HCT116 (cell line): Measurements from ENCODE around the gene ZBTB8A. TPM values are rescaled to one million over a fixed set of nuclear protein-coding genes. Genes with fewer than 3 reads are reported as not detected.

Experiments used
- ATAC-seq: fragments of 200-7000 bp; cut with Tn5 transposase; 2 replicates; pipeline ENCODE4 v1.9.1; 2020; ENCODE audit warnings: mild to moderate bottlenecking, moderate library complexity
- BruUV-seq: library from RNA; stranded (reverse); fragments of 400-500 nt; replicated peaks from 2 replicates; lab custom pipeline; 2021; lab: Mats Ljungman, UMichigan
- CTCF ChIA-PET: fragments of 300-600 bp; sonication (Branson Sonifier 250); formaldehyde crosslinking; loops from one replicate; lab custom pipeline; 2021; ENCODE audit warnings: antibody characterized with exemption; lab: Charles Lee
- POLR2A ChIA-PET: fragments of 300-600, 350-600 bp; sonication (Branson Sonifier 250); formaldehyde crosslinking; loops from one replicate; lab custom pipeline; 2021; ENCODE audit warnings: antibody characterized with exemption; lab: Charles Lee
- RAD21 ChIA-PET, 2 experiments: fragments of 300-600 bp; sonication (Branson Sonifier 250); formaldehyde crosslinking; loops; one replicate each; lab custom pipeline; 2023; ENCODE audit warnings: low total read pairs in 2 of 2; ENCODE audit not compliant: uncharacterized antibody in 2 of 2, unreplicated experiment in 2 of 2, low non-redundant PET in 1 of 2; lab: Charles Lee
- DNase-seq: peaks from one replicate; pipeline ENCODE4 v3.0.0-alpha.2; 2010; ENCODE audit warnings: low read depth, low spot score
- H2AFZ ChIP-seq: fragments of 200-600 bp; shearing (Covaris generic), sonication (generic); 2 replicates; pipeline ENCODE4 v1.6.1; 2017; ENCODE audit warnings: low read depth, mixed run types, mixed read lengths, antibody characterized with exemption, low read length; ENCODE audit not compliant: poor library complexity, severe bottlenecking
- H3K27ac ChIP-seq: 2 replicates; pipeline ENCODE4 v1.5.1; 2012; ENCODE audit warnings: low read depth, low read length
- H3K27me3 ChIP-seq: fragments of 200-600 bp; sonication (generic); 2 replicates; pipeline ENCODE4 v1.6.1; 2016; ENCODE audit warnings: mixed run types, low read length, mixed read lengths; ENCODE audit not compliant: insufficient read depth
- H3K36me3 ChIP-seq, 2 experiments: fragments of 200-500 bp in 1 of 2; fragments of 200-600 bp in 1 of 2; sonication (Bioruptor generic) in 1 of 2; sonication (generic) in 1 of 2; 2 replicates each; pipeline versions ENCODE4 v1.5.1 to v1.6.1; 2014 to 2016; ENCODE audit warnings: low read length in 2 of 2, inconsistent platforms in 1 of 2, mixed read lengths in 1 of 2, mixed run types in 1 of 2; ENCODE audit not compliant: insufficient read depth in 2 of 2, control insufficient read depth in 1 of 2
- H3K4me1 ChIP-seq, 2 experiments: fragments of 200-600 bp in 1 of 2; sonication (generic) in 1 of 2; 2 replicates each; pipeline versions ENCODE4 v1.5.1 to v1.6.1; 2012 to 2017; ENCODE audit warnings: low read length in 2 of 2, inconsistent platforms in 1 of 2, mild to moderate bottlenecking in 1 of 2, mixed read lengths in 1 of 2, mixed run types in 1 of 2, moderate library complexity in 1 of 2; ENCODE audit not compliant: insufficient read depth in 2 of 2, control insufficient read depth in 1 of 2
- H3K4me2 ChIP-seq: fragments of 200-600 bp; sonication (generic); 2 replicates; pipeline ENCODE4 v1.6.1; 2017; ENCODE audit warnings: mixed run types, low read length, mixed read lengths
- H3K4me3 ChIP-seq, 2 experiments: fragments of 200-600 bp in 1 of 2; sonication (generic) in 1 of 2; replicated peaks in 1 of 2; 2 replicates each; pipeline ENCODE4 v1.5.1; 2011 to 2016; ENCODE audit warnings: low read length in 2 of 2, control low read depth in 1 of 2, low read depth in 1 of 2, mild to moderate bottlenecking in 1 of 2, mixed read lengths in 1 of 2, mixed run types in 1 of 2
- H3K79me2 ChIP-seq: fragments of 200-600 bp; sonication (generic); 2 replicates; pipeline ENCODE4 v1.6.1; 2017; ENCODE audit warnings: mild to moderate bottlenecking, mixed run types, low read length, moderate library complexity, mixed read lengths; ENCODE audit not compliant: insufficient read depth
- H3K9ac ChIP-seq: fragments of 200-600 bp; sonication (generic); 2 replicates; pipeline ENCODE4 v1.6.1; 2016; ENCODE audit warnings: low read length, mixed read lengths
- H3K9me2 ChIP-seq: fragments of 200-600 bp; sonication (generic), shearing (Covaris generic); 2 replicates; pipeline ENCODE4 v1.6.1; 2017; ENCODE audit warnings: mixed run types, mild to moderate bottlenecking, moderate library complexity; ENCODE audit not compliant: insufficient read depth
- H3K9me3 ChIP-seq, 2 experiments: fragments of 200-500 bp in 1 of 2; fragments of 200-600 bp in 1 of 2; sonication (Bioruptor generic) in 1 of 2; sonication (generic) in 1 of 2; 2 replicates each; pipeline ENCODE4 v1.6.1; 2014 to 2017; ENCODE audit warnings: low read length in 2 of 2, mixed read lengths in 2 of 2, inconsistent platforms in 1 of 2, low read depth in 1 of 2, mild to moderate bottlenecking in 1 of 2, mixed run types in 1 of 2, moderate library complexity in 1 of 2; ENCODE audit not compliant: control insufficient read depth in 1 of 2, insufficient read depth in 1 of 2
- H4K20me1 ChIP-seq: fragments of 200-600 bp; sonication (generic), shearing (Covaris generic); 2 replicates; pipeline ENCODE4 v1.6.1; 2017; ENCODE audit warnings: mixed run types, mild to moderate bottlenecking, moderate library complexity; ENCODE audit not compliant: insufficient read depth
- CEBPB ChIP-seq: IDR thresholded peaks from 2 replicates; pipeline ENCODE4 v1.6.1; 2012; ENCODE audit warnings: low read depth
- CTCF ChIP-seq, 3 experiments: fragments of 200-600 bp in 1 of 3; sonication (generic) in 1 of 3; IDR thresholded peaks in 2 of 3; conservative IDR thresholded peaks in 1 of 3; 2 replicates each; pipeline ENCODE4 v1.5.1; 2012 to 2017; ENCODE audit warnings: low read depth in 2 of 3, low read length in 2 of 3, antibody characterized with exemption in 1 of 3, borderline replicate concordance in 1 of 3, control low read depth in 1 of 3, mild to moderate bottlenecking in 1 of 3, mixed read lengths in 1 of 3, mixed run types in 1 of 3, moderate library complexity in 1 of 3; ENCODE audit not compliant: insufficient read depth in 1 of 3
- ELF1 ChIP-seq: IDR thresholded peaks from 2 replicates; pipeline ENCODE4 v1.6.1; 2012; ENCODE audit warnings: low read depth, borderline replicate concordance
- MAX ChIP-seq: IDR thresholded peaks from 2 replicates; pipeline ENCODE4 v1.6.1; 2012
- POLR2A ChIP-seq: IDR thresholded peaks from 2 replicates; pipeline ENCODE4 v1.7.0; 2011; ENCODE audit warnings: borderline replicate concordance; ENCODE audit not compliant: insufficient read depth, insufficient read length; ENCODE audit errors: extremely low read depth
- POLR2AphosphoS5 ChIP-seq: IDR thresholded peaks from 2 replicates; pipeline ENCODE4 v1.6.1; 2011; ENCODE audit warnings: mild to moderate bottlenecking, low read depth, low read length, moderate library complexity
- RAD21 ChIP-seq: IDR thresholded peaks from 2 replicates; pipeline ENCODE4 v1.6.1; 2012; ENCODE audit warnings: low read depth, mild to moderate bottlenecking
- REST ChIP-seq: IDR thresholded peaks from 2 replicates; pipeline ENCODE4 v1.6.1; 2012; ENCODE audit warnings: low read depth
- SRF ChIP-seq: IDR thresholded peaks from 2 replicates; pipeline ENCODE4 v1.6.1; 2012; ENCODE audit warnings: low read depth
- intact Hi-C: fragments of 100-400 bp; cut with micrococcal nuclease; formaldehyde crosslinking; loops from 2 replicates; pipeline ENCODE4 v1.10.0; 2022
- total RNA-seq: library from RNA; stranded (reverse); gene quantifications from one replicate; pipeline ENCODE4 v1.2.1, GENCODE V29; 2021; ENCODE audit not compliant: unreplicated experiment

The ZBTB8A gene
- total RNA-seq, 1 experiment from 2014 or later: 9.7 TPM

GRCh38 chr1:32518976-32519375 lies 20.3 kb upstream of the ZBTB8A start:
- H4K20me1 ChIP-seq: no peaks in the 10 kb centered on the region
- ChIA-PET CTCF (interaction anchor here (0.7 to 4.3 kb wide), 5 partner anchors 70 to 568 kb away, joined by 3 to 14 read pairs (median 6); no protein-coding TSS in a partner anchor), RAD21 (no interaction called here)
- H2AFZ ChIP-seq: no peak overlapping the region
- no peaks in the 10 kb centered on the region for H3K79me2 ChIP-seq
- no peak overlapping the region for H3K9ac ChIP-seq
- no peak overlapping the region for H3K27ac ChIP-seq
- DNase-seq (no peak), ATAC-seq (no peak)
- peaks cover 7 to 8% of the 10 kb centered on the region in 2 experiments for H3K4me1 ChIP-seq
- no peaks in the 10 kb centered on the region for H3K36me3 ChIP-seq
- BruUV-seq: no TSS peak
- H3K9me3 ChIP-seq: no peaks in the 10 kb centered on the region
- no peak overlapping the region for H3K4me2 ChIP-seq
- H3K4me3 ChIP-seq: no peak overlapping the region
- no peaks in the 10 kb centered on the region for H3K27me3 ChIP-seq
- intact Hi-C loops: no loop called here
- no peaks in the 10 kb centered on the region for H3K9me2 ChIP-seq
- TF ChIP-seq ELF1 (no peak), MAX (no peak), POLR2A (no peak), SRF (no peak), RAD21 (no peak), CTCF (IDR thresholded peaks at IDR 0.05 in 2 of 3, conservative IDR thresholded peaks at IDR 0.05 in 1 of 3; ENCODE audit: borderline replicate concordance in 1 of 3, insufficient read depth in 1 of 3, low read depth in 2 of 3, low read length in 2 of 3) (no peak), POLR2AphosphoS5 (no peak), REST (no peak), CEBPB (no peak)
- TF ChIP-seq, all 23 proteins: peak for 0
- POLR2A ChIA-PET: no interaction called here
